Gastroesophageal sphincter (tissue), 4 donors: ENCODE results near the gene CTNNA2. TPM values are rescaled to one million over a fixed set of nuclear protein-coding genes. Genes with fewer than 3 reads are reported as not detected.

ENCODE experiments used
- ATAC-seq: fragments of 150-250 bp; one replicate; pipeline ENCODE4 v1.9.1; 2016; ENCODE audit warnings: mild to moderate bottlenecking, moderate library complexity
- H3K27ac ChIP-seq, 4 donors: fragments of 200-600 bp; sonication (generic) in 3 of 4; 1 replicate in 3 of 4; 2 replicates in 1 of 4; pipeline ENCODE4 v1.5.1; 2016 to 2019
- H3K27me3 ChIP-seq: fragments of 200-600 bp; sonication (generic); one replicate; pipeline ENCODE4 v1.5.1; 2019
- H3K36me3 ChIP-seq, 2 donors: fragments of 200-600 bp; sonication (generic); one replicate each; pipeline ENCODE4 v1.5.1; 2019; ENCODE audit warnings: control low read depth in 1 of 2
- H3K4me1 ChIP-seq, 3 donors: fragments of 200-600 bp; sonication (generic); 1 replicate in 2 of 3; 2 replicates in 1 of 3; pipeline ENCODE4 v1.5.1; 2016 to 2019; ENCODE audit warnings: control low read depth in 2 of 3
- H3K4me3 ChIP-seq, 2 donors: fragments of 200-600 bp; sonication (generic); one replicate each; pipeline ENCODE4 v1.5.1; 2019; ENCODE audit warnings: mild to moderate bottlenecking in 1 of 2, moderate library complexity in 1 of 2
- H3K9me3 ChIP-seq, 3 donors: fragments of 200-600 bp; sonication (generic); one replicate each; pipeline ENCODE4 v1.5.1; 2017 to 2019; ENCODE audit warnings: control low read depth in 2 of 3
- CTCF ChIP-seq, 4 experiments: fragments of 200-600 bp in 2 of 4; fragments of 450-650 bp in 2 of 4; sonication (generic) in 1 of 4; IDR thresholded peaks; one replicate each; pipeline ENCODE4 v1.5.1; 2017 to 2019; ENCODE audit warnings: antibody characterized with exemption in 4 of 4, mild to moderate bottlenecking in 2 of 4, moderate library complexity in 2 of 4
- EP300 ChIP-seq: sonication (generic); formaldehyde crosslinking; IDR thresholded peaks from one replicate; pipeline ENCODE4 v1.6.1; 2017; ENCODE audit warnings: antibody characterized with exemption, mild to moderate bottlenecking
- POLR2A ChIP-seq, 2 donors: fragments of 450-650 bp; IDR thresholded peaks; one replicate each; pipeline ENCODE4 v1.6.1; 2017; ENCODE audit warnings: antibody characterized with exemption in 2 of 2, mild to moderate bottlenecking in 2 of 2, moderate library complexity in 1 of 2
- POLR2AphosphoS5 ChIP-seq: sonication (generic); formaldehyde crosslinking; IDR thresholded peaks from one replicate; pipeline ENCODE4 v1.6.1; 2017; ENCODE audit warnings: antibody characterized with exemption
- WGBS, 2 donors: methylation state at CpG; one replicate each; pipeline ENCODE4 v1.1.5; 2018; ENCODE audit warnings: low coverage in 1 of 2; 5-methylcytosine and 5-hydroxymethylcytosine counted together
- total RNA-seq, 4 donors: library from RNA; depleted of rRNA; stranded (reverse); fragments of >200 nt; gene quantifications; one replicate each; pipeline ENCODE4 v1.1.0, GENCODE V29; 2016

CTNNA2 gene
- total RNA-seq, 4 donors from 2014 or later = 0.15 to 4.2 (median 0.68) TPM

GRCh38 chr2:80413136-80413535 lies 900.3 kb downstream of the CTNNA2 start:
- Histone ChIP-seq H3K27ac (no peak overlapping the region), H3K4me3 (no peak overlapping the region), H3K4me1 (no peaks in the 10 kb centered on the region), H3K36me3 (no peaks in the 10 kb centered on the region), H3K9me3 (peaks cover 0 to 4% (median 0%) of the 10 kb centered on the region in 3 donors), H3K27me3 (no peaks in the 10 kb centered on the region)
- no peak for ATAC-seq
- no peak for TF ChIP-seq POLR2A (IDR thresholded peaks at IDR 0.05)
- TF ChIP-seq POLR2AphosphoS5 = no peak
- TF ChIP-seq CTCF (IDR thresholded peaks at IDR 0.05) = no peak
- no peak for TF ChIP-seq EP300
- 76 to 89% methylated on average over 2 to 3 of the region's 3 CpGs for WGBS, 2 donors

GRCh38 chr2:80417737-80418136 lies 904.9 kb downstream of the CTNNA2 start:
- Histone ChIP-seq H3K27ac (no peak overlapping the region), H3K27me3 (no peaks in the 10 kb centered on the region), H3K9me3 (peaks cover 0 to 4% (median 0%) of the 10 kb centered on the region in 3 donors), H3K4me3 (no peak overlapping the region), H3K4me1 (no peaks in the 10 kb centered on the region), H3K36me3 (no peaks in the 10 kb centered on the region)
- TF ChIP-seq POLR2A (IDR thresholded peaks at IDR 0.05) (no peak), EP300 (no peak), CTCF (IDR thresholded peaks at IDR 0.05) (no peak), POLR2AphosphoS5 (no peak)
- 83 to 89% methylated on average over 1 of the region's 1 CpG for WGBS, 2 donors
- ATAC-seq = no peak

- no peaks in the 10 kb centered on the region for H3K27me3 ChIP-seq
- ATAC-seq = no peak
- 82 to 90% methylated on average over 2 to 6 of the region's 6 CpGs for WGBS, 2 donors
- no peak overlapping the region for H3K27ac ChIP-seq
- TF ChIP-seq CTCF (IDR thresholded peaks at IDR 0.05) (no peak), POLR2AphosphoS5 (no peak), POLR2A (IDR thresholded peaks at IDR 0.05) (no peak), EP300 (no peak)
- no peaks in the 10 kb centered on the region for H3K4me1 ChIP-seq
- H3K36me3 ChIP-seq = no peaks in the 10 kb centered on the region
- no peaks in the 10 kb centered on the region for H3K9me3 ChIP-seq
- no peak overlapping the region for H3K4me3 ChIP-seq
Observed at GRCh38 chr2:80420530-80421208, 907.8 kb downstream of the CTNNA2 start.

GRCh38 chr2:80429251-80429650 lies 916.4 kb downstream of the CTNNA2 start:
- H3K4me3 ChIP-seq = no peak overlapping the region
- no peaks in the 10 kb centered on the region for H3K4me1 ChIP-seq
- H3K9me3 ChIP-seq = no peaks in the 10 kb centered on the region
- no peak for ATAC-seq
- 40% methylated on average over 1 to 2 of the region's 2 CpGs for WGBS, 2 donors
- no peaks in the 10 kb centered on the region for H3K27me3 ChIP-seq
- H3K36me3 ChIP-seq = no peaks in the 10 kb centered on the region
- no peak for TF ChIP-seq EP300
- no peak for TF ChIP-seq POLR2A (IDR thresholded peaks at IDR 0.05)
- TF ChIP-seq CTCF (IDR thresholded peaks at IDR 0.05) = no peak
- no peak for TF ChIP-seq POLR2AphosphoS5
- no peak overlapping the region for H3K27ac ChIP-seq

- H3K4me1 ChIP-seq = no peaks in the 10 kb centered on the region
- TF ChIP-seq EP300 = no peak
- TF ChIP-seq CTCF (IDR thresholded peaks at IDR 0.05) = no peak
- TF ChIP-seq POLR2AphosphoS5 = no peak
- TF ChIP-seq POLR2A (IDR thresholded peaks at IDR 0.05) = no peak
- ATAC-seq = no peak
- no peak overlapping the region for H3K4me3 ChIP-seq
- no peaks in the 10 kb centered on the region for H3K27me3 ChIP-seq
- WGBS, 2 donors = 85 to 98% methylated on average over 5 of the region's 5 CpGs
- no peaks in the 10 kb centered on the region for H3K36me3 ChIP-seq
- H3K9me3 ChIP-seq = no peaks in the 10 kb centered on the region
- no peak overlapping the region for H3K27ac ChIP-seq
Observed at GRCh38 chr2:80437959-80438358, 925.1 kb downstream of the CTNNA2 start.
